Panc1 (cell line): ENCODE results near the gene COL23A1. TPM values are rescaled to one million over a fixed set of nuclear protein-coding genes. Genes with fewer than 3 reads are reported as not detected.

Experiments used
- ATAC-seq: fragments of 200-7000 bp; cut with Tn5 transposase; 2 replicates; pipeline ENCODE4 v1.9.1; 2020; ENCODE audit warnings: mild to moderate bottlenecking, moderate library complexity
- BruUV-seq: library from RNA; stranded (reverse); fragments of 400-500 nt; replicated peaks from 2 replicates; lab custom pipeline; 2021; lab: Mats Ljungman, UMichigan
- CTCF ChIA-PET: fragments of 300-600 bp; sonication (Branson Sonifier 250); formaldehyde crosslinking; loops from one replicate; lab custom pipeline; 2022; ENCODE audit warnings: antibody characterized with exemption; lab: Charles Lee
- POLR2A ChIA-PET: fragments of 300-600 bp; sonication (Branson Sonifier 250); formaldehyde crosslinking; loops from one replicate; lab custom pipeline; 2022; ENCODE audit warnings: antibody characterized with exemption; lab: Charles Lee
- DNase-seq: peaks from one replicate; pipeline ENCODE4 v3.0.0-alpha.2; 2010; ENCODE audit warnings: low read depth, low spot score
- H3K27ac ChIP-seq: 2 replicates; pipeline ENCODE4 v1.5.1; 2011; ENCODE audit warnings: mild to moderate bottlenecking, low read length, inconsistent platforms
- H3K27me3 ChIP-seq: fragments of 200-500 bp; sonication (Bioruptor generic); 2 replicates; pipeline ENCODE4 v1.6.0; 2014; ENCODE audit warnings: low read length, inconsistent platforms; ENCODE audit not compliant: control insufficient read depth, insufficient read depth
- H3K36me3 ChIP-seq: fragments of 200-500 bp; sonication (Bioruptor generic); 2 replicates; pipeline ENCODE4 v1.5.1; 2014; ENCODE audit warnings: inconsistent platforms, mild to moderate bottlenecking, low read length, moderate library complexity; ENCODE audit not compliant: control insufficient read depth, insufficient read depth
- H3K4me1 ChIP-seq: 2 replicates; pipeline ENCODE4 v1.5.1; 2011; ENCODE audit warnings: inconsistent platforms, mild to moderate bottlenecking, low read length, moderate library complexity; ENCODE audit not compliant: control insufficient read depth, insufficient read depth
- H3K4me3 ChIP-seq, 2 experiments: 2 replicates each; pipeline ENCODE4 v1.5.1; 2011 to 2012; ENCODE audit warnings: low read depth in 2 of 2, low read length in 2 of 2, mild to moderate bottlenecking in 2 of 2, inconsistent platforms in 1 of 2, moderate library complexity in 1 of 2
- H3K9me3 ChIP-seq: fragments of 200-500 bp; sonication (Bioruptor generic); 2 replicates; pipeline ENCODE4 v1.5.1; 2014; ENCODE audit warnings: low read depth, mild to moderate bottlenecking, inconsistent platforms, low read length, moderate library complexity; ENCODE audit not compliant: control insufficient read depth, insufficient read depth
- POLR2AphosphoS5 ChIP-seq: IDR thresholded peaks from 2 replicates; pipeline ENCODE4 v1.6.1; 2012; ENCODE audit warnings: mild to moderate bottlenecking, low read depth, low read length, moderate library complexity
- SIN3A ChIP-seq: IDR thresholded peaks from 2 replicates; pipeline ENCODE4 v1.6.1; 2012; ENCODE audit warnings: low read depth, mild to moderate bottlenecking, low read length, moderate library complexity, borderline replicate concordance; ENCODE audit not compliant: insufficient read depth
- TCF7L2 ChIP-seq: IDR thresholded peaks from 2 replicates; pipeline ENCODE4 v1.6.1; 2011; ENCODE audit warnings: mild to moderate bottlenecking, low read depth, low read length, inconsistent platforms
- in situ Hi-C: cut with HindIII; loops from 2 replicates; pipeline ENCODE4 v1.10.0; 2016; ENCODE audit warnings: low sequenced_read_pairs, low pct_unique_long_range_greater_than_20kb
- intact Hi-C: fragments of 100-400 bp; cut with micrococcal nuclease; formaldehyde crosslinking; loops from one replicate; pipeline ENCODE4 v1.10.0; 2022; ENCODE audit not compliant: unreplicated experiment
- total RNA-seq: library from RNA; stranded (reverse); gene quantifications from one replicate; pipeline ENCODE4 v1.2.1, GENCODE V29; 2021; ENCODE audit not compliant: unreplicated experiment
- TF ChIP-seq, protein P1 (sequence below): fragments of 450-650 bp; IDR thresholded peaks from 2 replicates; pipeline ENCODE4 v1.5.1; 2017; ENCODE audit warnings: mild to moderate bottlenecking
- TF ChIP-seq, protein P2 (sequence below), 2 experiments: IDR thresholded peaks; 2 replicates each; pipeline ENCODE4 v1.6.1; 2011 to 2012; ENCODE audit warnings: low read depth in 2 of 2, control low read depth in 1 of 2, low read length in 1 of 2, mild to moderate bottlenecking in 1 of 2, moderate library complexity in 1 of 2; ENCODE audit not compliant: insufficient read depth in 1 of 2

COL23A1 gene
- total RNA-seq, 1 experiment from 2014 or later: 0.05 TPM

DNA sequence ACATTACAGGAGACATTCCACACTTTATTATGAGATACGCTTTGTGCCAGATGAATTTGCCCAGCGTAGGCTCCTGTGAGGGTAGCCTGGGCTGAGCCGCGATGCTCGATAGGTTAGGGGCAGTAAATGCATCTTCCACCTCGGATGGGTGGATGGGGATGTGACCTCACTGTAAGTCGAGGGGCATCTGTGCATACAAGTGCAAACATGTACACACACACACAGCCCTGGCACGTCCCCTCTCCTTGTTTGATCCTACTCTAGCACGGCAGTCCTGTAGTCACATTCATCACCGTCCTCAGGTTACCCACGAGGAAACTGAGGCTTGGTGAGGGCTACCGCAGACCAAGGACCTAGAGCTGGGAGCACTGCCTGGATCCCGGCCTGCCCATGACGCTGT, 166.8 kb downstream of the COL23A1 start:
- in situ Hi-C loops: no loop called here
- H3K27ac ChIP-seq: no peak overlapping the region

DNA sequence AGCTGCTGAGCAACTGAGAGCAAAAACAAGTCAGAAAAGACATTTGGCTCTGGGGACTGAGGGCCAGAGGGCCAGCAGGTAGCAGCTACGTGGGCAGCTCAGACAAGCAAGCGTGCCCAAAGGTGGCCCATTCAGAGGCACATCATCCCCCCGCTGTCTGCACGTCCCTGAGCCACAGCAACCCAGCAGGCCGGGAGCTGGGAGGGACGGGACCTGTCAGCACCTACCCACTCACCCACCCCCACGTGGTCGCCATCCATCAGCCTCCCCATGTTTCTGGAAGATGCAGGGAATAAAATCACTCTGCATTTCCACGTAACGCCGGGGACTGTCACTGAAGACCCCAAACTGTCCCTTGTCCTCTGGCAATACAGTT, 167.8 kb downstream of the COL23A1 start:
- intact Hi-C loops: no loop called here
- DNase-seq (no peak), ATAC-seq (no peak)
- no peaks in the 10 kb centered on the region for H3K4me1 ChIP-seq
- BruUV-seq: no TSS peak
- no peaks in the 10 kb centered on the region for H3K9me3 ChIP-seq
- TF ChIP-seq TCF7L2: no peak
- H3K36me3 ChIP-seq: no peaks in the 10 kb centered on the region
- H3K27ac ChIP-seq: no peak overlapping the region
- ChIA-PET CTCF (no interaction called here), POLR2A (no interaction called here)
- no peaks in the 10 kb centered on the region for H3K27me3 ChIP-seq
- no peak overlapping the region for H3K4me3 ChIP-seq
- in situ Hi-C loops: no loop called here

More for the DNA sequence above, 166.8 kb downstream of the COL23A1 start:
- TF ChIP-seq SIN3A (no peak), TCF7L2 (no peak), POLR2AphosphoS5 (no peak)
- TF ChIP-seq, protein P1, sequence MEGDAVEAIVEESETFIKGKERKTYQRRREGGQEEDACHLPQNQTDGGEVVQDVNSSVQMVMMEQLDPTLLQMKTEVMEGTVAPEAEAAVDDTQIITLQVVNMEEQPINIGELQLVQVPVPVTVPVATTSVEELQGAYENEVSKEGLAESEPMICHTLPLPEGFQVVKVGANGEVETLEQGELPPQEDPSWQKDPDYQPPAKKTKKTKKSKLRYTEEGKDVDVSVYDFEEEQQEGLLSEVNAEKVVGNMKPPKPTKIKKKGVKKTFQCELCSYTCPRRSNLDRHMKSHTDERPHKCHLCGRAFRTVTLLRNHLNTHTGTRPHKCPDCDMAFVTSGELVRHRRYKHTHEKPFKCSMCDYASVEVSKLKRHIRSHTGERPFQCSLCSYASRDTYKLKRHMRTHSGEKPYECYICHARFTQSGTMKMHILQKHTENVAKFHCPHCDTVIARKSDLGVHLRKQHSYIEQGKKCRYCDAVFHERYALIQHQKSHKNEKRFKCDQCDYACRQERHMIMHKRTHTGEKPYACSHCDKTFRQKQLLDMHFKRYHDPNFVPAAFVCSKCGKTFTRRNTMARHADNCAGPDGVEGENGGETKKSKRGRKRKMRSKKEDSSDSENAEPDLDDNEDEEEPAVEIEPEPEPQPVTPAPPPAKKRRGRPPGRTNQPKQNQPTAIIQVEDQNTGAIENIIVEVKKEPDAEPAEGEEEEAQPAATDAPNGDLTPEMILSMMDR: no peak
- TF ChIP-seq, protein P2, sequence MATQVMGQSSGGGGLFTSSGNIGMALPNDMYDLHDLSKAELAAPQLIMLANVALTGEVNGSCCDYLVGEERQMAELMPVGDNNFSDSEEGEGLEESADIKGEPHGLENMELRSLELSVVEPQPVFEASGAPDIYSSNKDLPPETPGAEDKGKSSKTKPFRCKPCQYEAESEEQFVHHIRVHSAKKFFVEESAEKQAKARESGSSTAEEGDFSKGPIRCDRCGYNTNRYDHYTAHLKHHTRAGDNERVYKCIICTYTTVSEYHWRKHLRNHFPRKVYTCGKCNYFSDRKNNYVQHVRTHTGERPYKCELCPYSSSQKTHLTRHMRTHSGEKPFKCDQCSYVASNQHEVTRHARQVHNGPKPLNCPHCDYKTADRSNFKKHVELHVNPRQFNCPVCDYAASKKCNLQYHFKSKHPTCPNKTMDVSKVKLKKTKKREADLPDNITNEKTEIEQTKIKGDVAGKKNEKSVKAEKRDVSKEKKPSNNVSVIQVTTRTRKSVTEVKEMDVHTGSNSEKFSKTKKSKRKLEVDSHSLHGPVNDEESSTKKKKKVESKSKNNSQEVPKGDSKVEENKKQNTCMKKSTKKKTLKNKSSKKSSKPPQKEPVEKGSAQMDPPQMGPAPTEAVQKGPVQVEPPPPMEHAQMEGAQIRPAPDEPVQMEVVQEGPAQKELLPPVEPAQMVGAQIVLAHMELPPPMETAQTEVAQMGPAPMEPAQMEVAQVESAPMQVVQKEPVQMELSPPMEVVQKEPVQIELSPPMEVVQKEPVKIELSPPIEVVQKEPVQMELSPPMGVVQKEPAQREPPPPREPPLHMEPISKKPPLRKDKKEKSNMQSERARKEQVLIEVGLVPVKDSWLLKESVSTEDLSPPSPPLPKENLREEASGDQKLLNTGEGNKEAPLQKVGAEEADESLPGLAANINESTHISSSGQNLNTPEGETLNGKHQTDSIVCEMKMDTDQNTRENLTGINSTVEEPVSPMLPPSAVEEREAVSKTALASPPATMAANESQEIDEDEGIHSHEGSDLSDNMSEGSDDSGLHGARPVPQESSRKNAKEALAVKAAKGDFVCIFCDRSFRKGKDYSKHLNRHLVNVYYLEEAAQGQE (IDR thresholded peaks at IDR 0.05; ENCODE audit: insufficient read depth in 1 of 2, low read depth in 2 of 2, low read length in 1 of 2): no peak
- H3K9me3 ChIP-seq: no peaks in the 10 kb centered on the region
- no TSS peak for BruUV-seq
- ATAC-seq: no peak
- H3K27me3 ChIP-seq: no peaks in the 10 kb centered on the region
- ChIA-PET POLR2A (no interaction called here), CTCF (interaction anchor here (0.5 kb wide), 1 partner anchor 69 kb away, joined by 3 read pairs; no protein-coding TSS in a partner anchor)
- DNase-seq: no peak
- no peak overlapping the region for H3K4me3 ChIP-seq
- intact Hi-C loops: no loop called here
- H3K36me3 ChIP-seq: no peaks in the 10 kb centered on the region
- H3K4me1 ChIP-seq: no peaks in the 10 kb centered on the region

DNA sequence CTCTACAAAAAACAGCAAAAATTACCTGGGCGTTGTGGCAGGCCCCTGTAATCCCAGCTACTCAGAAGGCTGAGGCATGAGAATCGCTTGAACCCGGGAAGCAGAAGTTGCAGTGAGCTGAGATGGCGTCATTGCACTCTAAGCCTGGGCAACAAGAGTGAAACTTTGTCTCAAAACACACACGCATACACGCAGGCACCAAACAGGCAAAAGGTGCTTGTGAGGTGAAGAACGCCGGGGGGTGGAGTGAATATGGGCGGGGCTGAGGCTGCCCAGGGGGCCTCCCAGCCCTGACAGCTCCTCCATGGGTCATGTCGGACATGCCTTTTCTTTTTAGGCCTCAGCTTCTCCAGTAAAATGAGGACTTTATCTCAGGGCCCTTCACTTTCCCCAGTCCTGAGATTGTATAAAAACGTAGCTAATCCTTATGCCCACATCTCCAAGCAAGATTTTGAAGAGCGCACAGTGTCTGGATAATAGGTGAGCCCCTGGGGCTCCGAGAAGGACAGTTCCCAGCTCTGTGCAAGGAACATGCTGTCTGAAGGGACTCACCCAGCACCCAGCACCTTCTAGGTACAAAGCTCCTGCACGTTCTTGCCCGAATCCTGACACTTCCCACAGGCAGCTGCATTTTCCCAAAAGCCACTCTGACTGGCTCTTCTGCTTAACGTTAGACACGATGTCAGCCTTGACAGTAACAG, 168.3 kb downstream of the COL23A1 start:
- DNase-seq (no peak), ATAC-seq (no peak)
- TF ChIP-seq, protein P2 (IDR thresholded peaks at IDR 0.05; ENCODE audit: insufficient read depth in 1 of 2, low read depth in 2 of 2, low read length in 1 of 2): no peak
- TF ChIP-seq POLR2AphosphoS5 (no peak), TCF7L2 (no peak), SIN3A (no peak)
- TF ChIP-seq, protein P1: no peak
- H3K4me3 ChIP-seq: no peak overlapping the region
- CTCF ChIA-PET: no interaction called here
- in situ Hi-C loops (no loop called here), intact Hi-C loops (no loop called here)
- H3K27me3 ChIP-seq: no peaks in the 10 kb centered on the region
- no peak overlapping the region for H3K27ac ChIP-seq
- BruUV-seq: no TSS peak
- POLR2A ChIA-PET: no interaction called here
- no peaks in the 10 kb centered on the region for H3K9me3 ChIP-seq
- no peaks in the 10 kb centered on the region for H3K36me3 ChIP-seq
- H3K4me1 ChIP-seq: no peaks in the 10 kb centered on the region; the same call in 1 of the 2 replicates
